ENCODE data around the gene ZCCHC14.

Gene ZCCHC14

GRCh38 chr16:87474566-87474996 is 18.2 kb downstream of the ZCCHC14 start:
- TF ChIP-seq CTCF (IDR thresholded peaks at IDR 0.05; ENCODE audit: low read depth, low read length, missing control alignments), result no peak
- no peak overlapping the region for H3K4me3 ChIP-seq (ENCODE audit: low read depth, low read length)
- in situ Hi-C loops (cut with HindIII; ENCODE audit: low sequenced_read_pairs), result no loop called here
- DNase-seq (ENCODE audit: low read depth), result no peak

- TF ChIP-seq CTCF (IDR thresholded peaks at IDR 0.05; ENCODE audit: low read depth, low read length, missing control alignments), result no peak
- in situ Hi-C loops (cut with HindIII; ENCODE audit: low sequenced_read_pairs), result no loop called here
- H3K4me3 ChIP-seq (ENCODE audit: low read depth, low read length), result no peak overlapping the region
- no peak for DNase-seq (ENCODE audit: low read depth)
Observed at GRCh38 chr16:87474017-87474416, 18.8 kb downstream of the ZCCHC14 start.

GRCh38 chr16:87472935-87473334 is 19.9 kb downstream of the ZCCHC14 start:
- no peak overlapping the region for H3K4me3 ChIP-seq (ENCODE audit: low read depth, low read length)
- TF ChIP-seq CTCF (IDR thresholded peaks at IDR 0.05; ENCODE audit: low read depth, low read length, missing control alignments), result no peak
- in situ Hi-C loops (cut with HindIII; ENCODE audit: low sequenced_read_pairs), result no loop called here
- no peak for DNase-seq (ENCODE audit: low read depth)

- no peak for TF ChIP-seq CTCF (IDR thresholded peaks at IDR 0.05; ENCODE audit: low read depth, low read length, missing control alignments)
- in situ Hi-C loops (cut with HindIII; ENCODE audit: low sequenced_read_pairs), result no loop called here
- H3K4me3 ChIP-seq (ENCODE audit: low read depth, low read length), result no peak overlapping the region
- DNase-seq (ENCODE audit: low read depth), result no peak
Observed at GRCh38 chr16:87472142-87472778, 20.6 kb downstream of the ZCCHC14 start.

- in situ Hi-C loops (cut with HindIII; ENCODE audit: low sequenced_read_pairs), result no loop called here
- TF ChIP-seq CTCF (IDR thresholded peaks at IDR 0.05; ENCODE audit: low read depth, low read length, missing control alignments), result no peak
- H3K4me3 ChIP-seq (ENCODE audit: low read depth, low read length), result no peak overlapping the region
- no peak for DNase-seq (ENCODE audit: low read depth)
Observed at GRCh38 chr16:87471278-87472141, 21.3 kb downstream of the ZCCHC14 start.

GRCh38 chr16:87470332-87470731 is 22.5 kb downstream of the ZCCHC14 start:
- in situ Hi-C loops (cut with HindIII; ENCODE audit: low sequenced_read_pairs), result no loop called here

More at GRCh38 chr16:87470332-87470731, 22.5 kb downstream of the ZCCHC14 start:
- no peak for DNase-seq (ENCODE audit: low read depth)
- no peak for TF ChIP-seq CTCF (IDR thresholded peaks at IDR 0.05; ENCODE audit: low read depth, low read length, missing control alignments)
- no peak overlapping the region for H3K4me3 ChIP-seq (ENCODE audit: low read depth, low read length)
